NCI-H2196 treated with DMSO at 0.1 percent for 48 hours (cell line): ENCODE data around the gene CTNNA1.

Experiments used
- DNase-seq: peaks from one replicate; lab custom pipeline; 2025; ENCODE audit not compliant: unreplicated experiment; lab: John Stamatoyannopoulos, UW

The CTNNA1 gene

DNA sequence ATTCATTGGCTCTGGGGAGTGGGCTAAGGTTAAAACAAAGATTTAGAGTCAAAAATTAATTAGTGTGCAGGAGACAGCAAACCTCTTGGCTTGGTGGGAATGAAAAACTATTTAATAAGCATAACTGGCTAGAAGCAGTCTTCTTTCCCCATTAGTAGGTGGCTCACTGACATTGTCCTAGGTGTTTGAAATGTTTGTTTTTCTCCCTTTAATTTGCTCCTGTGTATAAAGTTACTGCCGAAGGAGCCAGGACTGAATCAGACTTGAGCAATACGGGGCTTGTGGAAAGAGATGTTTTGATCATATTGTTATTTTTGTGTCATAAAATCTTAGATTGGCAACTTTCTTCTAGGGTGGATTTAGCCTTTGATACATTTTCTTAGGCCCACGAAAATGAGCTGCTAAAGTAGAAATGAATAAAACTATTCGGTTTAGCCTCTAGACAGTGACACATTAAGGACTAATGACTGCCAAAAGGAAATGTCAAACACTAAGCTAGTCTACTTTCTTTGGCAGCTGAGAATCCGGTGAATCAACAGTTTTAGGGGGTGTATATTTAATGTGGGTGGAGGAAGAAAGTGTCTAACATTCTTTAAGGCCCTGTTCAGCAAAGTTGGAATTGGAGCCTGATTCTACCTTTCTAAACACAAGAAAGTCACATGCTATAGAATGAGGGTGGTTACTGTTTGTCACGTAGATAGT is 91.7 kb downstream of the CTNNA1 start:
- no peak for DNase-seq

DNA sequence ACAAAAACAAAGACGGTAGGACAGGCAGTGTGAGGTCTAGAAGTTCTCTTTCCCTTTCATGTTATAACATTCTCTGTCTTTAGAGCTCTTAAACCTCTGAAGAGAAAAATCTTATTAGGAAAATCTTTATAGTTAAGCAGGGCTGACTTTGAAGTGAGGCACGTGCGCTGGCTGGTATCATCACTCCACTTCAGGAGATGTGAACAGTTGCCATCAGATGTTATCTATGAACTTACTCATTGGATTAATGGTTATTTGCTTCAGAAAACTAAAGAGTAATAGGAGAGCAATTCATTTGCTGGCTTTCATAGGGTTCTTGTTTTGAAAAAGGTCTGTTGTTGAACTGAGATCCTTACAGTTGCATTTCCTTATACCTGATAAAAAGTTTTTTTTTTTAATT is 96.2 kb downstream of the CTNNA1 start:
- DNase-seq: no peak

DNA sequence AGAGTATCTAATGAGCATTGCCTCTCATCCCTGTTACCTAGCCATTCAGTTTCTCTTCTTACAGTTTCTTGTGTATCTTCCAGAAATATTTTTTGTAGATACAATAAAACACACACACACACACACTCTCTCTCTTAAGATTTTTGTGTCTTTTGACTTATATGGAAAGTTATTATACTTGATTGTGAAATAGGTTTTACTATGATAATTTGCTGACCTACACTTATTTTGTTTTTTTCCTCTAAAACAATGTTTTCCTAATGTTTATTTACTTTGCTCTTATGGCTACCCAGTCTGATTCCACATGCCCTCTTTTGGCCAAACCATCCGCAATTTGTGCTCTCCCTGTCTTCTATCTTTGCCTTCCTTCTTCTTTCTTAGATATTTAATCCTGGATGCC is 96.7 kb downstream of the CTNNA1 start:
- DNase-seq: no peak

DNA sequence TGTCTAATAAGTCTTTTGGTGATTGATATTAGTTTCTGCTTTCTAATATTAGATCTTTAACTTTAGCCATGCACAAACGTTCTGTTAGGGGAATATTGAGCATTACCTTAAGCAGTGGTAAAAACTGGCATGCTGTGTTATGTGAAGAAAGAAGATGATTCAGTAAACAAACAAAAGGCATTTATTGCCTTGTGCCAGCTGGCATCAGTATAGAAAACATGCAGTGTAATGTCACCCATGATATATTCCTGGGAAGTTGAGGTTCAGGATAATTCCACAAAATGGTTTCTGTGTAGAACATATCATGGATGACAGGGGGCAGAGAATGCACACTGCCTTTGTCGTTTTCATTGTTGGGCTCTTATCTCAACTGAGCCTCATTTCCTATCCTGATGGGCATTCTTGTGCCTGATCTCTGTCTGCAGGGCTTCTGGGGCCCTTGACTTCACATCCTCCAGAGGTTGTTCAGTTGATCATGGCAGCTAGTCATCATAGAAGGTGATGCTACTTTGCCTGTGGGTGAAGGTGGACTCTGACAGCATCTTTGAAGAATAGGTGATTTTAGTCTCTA is 97.7 kb downstream of the CTNNA1 start:
- DNase-seq: no peak

DNA sequence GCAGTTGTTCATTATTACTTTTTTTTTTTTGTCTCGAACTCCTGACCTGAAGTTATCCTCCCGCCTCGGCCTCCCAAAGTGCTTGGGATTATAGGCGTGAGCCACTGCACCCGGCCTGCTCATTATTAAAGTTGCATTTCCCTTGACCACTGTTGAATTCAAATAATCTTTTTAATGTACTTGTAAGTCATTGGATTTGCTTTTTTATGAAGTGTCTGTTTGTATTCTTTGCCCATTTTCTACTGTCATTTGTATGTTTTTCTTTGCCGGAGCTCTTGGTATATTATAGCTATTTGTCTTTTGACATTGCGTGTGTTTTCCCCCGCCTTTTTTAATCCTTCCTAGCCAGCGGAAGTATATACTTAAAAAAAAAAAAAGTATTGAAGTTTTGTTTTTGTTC is 99.9 kb downstream of the CTNNA1 start:
- DNase-seq: no peak

DNA sequence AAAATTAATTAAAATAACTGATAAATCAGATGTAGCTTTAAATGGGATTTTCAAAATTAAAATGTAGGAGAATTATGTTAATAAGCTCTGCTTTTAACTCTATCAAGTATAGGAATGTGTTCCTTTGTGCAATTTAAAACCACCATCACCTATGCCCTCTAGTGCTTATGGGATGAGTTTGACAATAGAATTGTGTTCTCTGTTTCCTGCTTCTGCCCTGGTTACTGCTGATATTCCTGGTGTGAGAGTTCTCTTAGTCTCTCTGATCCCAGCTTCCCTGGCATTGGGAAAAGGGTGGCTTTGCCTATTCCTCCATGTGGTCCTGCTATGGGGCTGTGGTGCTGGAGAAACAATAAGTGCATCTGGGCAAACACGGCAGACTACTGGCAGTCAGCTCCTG is 113.8 kb downstream of the CTNNA1 start:
- no peak for DNase-seq

DNA sequence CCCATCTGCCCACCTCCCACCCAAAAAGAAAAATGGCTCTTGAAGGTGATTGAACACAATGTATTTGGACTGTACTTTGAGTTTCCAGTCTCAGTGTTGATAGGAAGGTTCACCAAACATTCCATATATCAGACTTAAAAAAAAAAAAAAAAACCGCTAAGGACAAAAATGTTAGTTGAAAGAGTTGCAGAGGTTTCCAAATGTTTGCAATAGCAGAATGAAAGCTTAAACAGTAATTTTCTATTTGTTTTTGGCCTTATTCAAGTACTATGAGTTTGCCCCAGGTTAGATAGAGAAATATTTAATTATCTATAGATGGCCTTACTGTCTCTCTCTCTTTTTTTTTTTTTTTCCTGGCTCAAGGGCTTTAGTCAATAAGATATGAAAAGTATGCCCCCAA is 115.8 kb downstream of the CTNNA1 start:
- no peak for DNase-seq

DNA sequence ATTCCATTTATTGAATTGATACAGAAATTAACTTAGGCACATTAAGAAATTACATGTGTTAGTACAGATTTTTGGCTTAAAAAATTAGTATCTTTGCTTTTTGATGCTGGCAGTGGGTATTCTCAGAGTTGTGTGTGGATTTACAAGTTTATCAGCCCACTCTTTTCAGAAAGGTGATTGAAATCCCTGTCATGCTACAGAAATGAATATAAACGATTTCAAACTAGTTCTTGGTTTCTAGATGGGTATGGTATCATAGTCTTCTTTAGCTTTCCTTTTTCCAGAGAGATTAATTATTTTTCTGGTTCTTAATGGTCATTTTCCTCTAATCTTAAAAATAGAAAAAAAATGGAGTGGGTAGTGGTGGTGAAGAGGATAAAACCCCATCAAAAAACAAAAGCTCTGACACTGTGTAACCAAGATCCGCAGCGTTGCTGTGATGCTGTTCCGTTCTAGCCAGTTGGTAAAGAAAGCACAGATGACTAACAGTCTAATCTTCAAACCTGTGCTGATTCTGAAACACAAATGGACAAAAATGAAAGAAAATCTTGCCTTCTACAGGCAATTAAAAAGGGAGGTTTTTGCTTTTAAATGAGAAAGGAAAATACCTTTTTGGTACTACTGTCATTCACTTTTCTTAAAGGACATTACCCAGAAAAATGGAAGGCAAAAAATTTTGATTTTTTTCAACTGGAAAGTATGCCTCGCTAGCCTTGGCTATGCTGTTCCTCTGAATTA is 116.7 kb downstream of the CTNNA1 start:
- no peak for DNase-seq

DNA sequence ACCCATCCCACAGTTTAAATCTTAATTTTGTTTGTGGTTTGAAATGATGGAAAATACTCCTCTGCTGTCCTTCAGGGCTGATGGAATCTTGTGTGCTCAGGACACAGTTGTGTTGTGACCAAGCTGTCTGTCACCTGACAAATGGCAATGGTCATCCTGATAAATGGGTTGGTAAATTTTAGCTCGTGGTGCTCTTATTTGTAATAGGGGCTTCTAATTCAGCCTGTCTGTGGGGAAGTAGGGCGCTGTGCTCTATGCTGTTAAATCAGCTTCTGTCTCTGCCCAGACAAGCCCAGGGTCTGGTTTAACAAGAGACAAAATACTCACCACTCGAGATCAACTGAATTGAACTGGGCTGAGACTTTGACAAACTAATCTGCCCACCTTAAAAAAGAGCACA is 117.4 kb downstream of the CTNNA1 start:
- no peak for DNase-seq

DNA sequence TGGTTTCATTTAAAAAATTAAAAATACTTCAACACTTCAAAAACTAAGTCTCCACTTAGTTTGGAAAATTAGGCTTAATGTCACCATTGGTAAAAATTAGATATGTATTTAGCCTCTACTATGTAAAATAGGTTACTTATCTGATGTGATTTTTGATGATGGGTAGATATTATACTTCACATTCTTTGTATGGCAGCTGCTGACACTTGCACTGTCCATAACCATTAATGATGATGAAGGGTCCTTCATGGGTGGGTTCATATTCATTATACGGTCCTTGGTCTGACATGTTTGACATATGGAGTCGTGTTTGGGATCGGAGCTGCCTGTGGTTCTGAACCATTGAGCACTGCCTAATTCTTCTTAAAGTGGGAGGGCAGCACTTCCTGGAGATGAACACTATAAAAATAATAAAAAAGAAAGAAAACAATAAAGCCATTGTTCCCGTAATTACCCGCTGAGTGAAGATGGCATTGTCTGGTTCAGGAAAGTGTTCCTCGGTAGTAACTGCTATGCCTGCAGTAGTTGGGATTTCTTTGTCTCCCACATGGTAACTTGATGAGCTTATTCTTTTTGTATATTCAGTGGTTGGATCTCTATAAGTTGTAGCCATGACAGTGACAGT is 119.7 kb downstream of the CTNNA1 start:
- DNase-seq: no peak

DNA sequence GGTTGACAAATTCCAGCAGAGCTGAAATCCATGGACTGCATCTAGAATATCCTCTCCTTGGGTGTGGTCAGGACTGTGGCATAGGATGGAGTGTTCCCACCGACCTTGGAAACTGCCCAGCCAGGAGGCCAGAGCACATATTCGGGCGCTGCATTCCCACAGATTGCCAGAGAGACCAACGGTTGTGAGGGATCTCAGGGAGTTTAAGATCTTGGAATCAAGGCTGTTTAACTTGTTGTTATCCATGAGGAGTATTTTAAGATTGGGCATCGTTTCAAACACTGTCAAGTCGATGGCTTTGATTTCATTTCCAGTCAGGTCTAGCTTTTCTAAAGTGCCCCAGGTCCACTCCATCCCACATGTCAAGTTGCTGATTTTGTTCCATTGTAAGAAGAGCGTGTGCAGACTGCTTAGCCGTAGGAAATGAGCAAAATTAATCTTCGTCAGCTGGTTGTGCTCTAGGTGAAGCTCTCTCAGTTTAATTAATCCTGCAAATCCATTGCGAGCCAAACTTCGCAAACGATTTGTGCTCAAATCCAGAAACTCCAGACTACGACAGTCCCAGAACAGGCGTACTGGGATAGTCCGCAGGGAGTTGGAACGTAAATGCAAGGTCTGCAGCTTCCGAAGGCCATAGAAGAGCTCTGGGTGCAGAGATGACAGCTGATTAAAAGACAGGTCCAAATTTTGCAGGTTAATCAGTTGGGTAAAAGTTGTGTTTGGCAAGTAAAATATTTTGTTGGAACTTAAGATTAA is 120.4 kb downstream of the CTNNA1 start:
- DNase-seq: no peak

DNA sequence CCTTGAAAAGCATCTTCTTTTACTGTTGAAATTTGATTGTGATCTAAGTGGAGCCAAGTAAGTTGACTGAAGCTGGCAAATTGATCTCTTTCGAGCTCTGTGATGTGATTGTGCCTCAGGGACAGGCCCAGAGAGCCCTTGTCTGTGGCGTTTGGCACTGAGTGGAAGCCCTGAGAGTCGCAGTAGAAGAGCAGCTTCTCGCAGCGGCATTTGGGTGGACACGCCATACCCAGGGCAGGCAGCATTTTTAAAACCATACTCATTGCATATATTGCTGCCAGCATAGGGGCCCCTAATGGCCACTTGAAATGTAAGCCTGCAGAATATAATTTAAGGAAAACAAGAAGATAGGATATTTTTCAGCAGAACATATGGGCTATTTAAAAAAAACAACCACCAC is 121.0 kb downstream of the CTNNA1 start:
- DNase-seq: no peak

DNA sequence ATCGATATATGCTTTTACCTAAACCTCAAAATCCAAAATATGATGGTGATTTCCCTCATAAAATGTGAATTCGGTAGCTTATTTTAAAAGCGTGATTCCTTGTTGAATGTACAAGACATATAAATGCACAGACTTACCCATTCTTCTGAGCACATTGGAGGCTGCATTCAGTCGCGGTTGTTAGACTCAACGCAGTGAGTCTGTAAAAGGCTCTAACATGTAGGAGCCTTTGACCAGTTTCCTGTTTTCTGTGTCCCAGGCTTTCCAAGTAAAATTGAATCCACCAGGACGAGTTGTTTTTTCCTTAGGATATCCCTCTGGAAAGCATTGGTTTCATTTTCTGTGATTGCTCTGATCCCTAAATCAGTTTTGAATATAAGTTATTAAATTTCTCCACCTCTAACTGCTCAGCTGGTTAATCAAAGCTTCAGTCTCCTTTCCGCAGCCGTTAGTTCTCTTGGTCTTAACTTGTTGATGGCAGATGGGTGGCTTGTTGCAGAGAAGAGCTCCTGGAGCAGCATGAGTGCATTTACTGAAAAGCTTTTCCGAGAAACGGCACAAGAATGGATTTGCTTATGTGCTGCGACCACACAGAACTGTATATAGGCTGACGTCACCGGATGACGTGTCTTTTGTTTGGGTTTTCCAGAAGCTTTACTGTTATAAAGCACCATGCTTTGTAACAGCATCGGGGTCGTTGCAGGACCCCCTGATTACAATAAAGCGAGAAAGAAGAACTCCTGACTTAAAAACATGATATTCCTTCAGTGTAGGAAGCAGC is 121.7 kb downstream of the CTNNA1 start, which contains the start of gene LRRTM2:
TSS of gene LRRTM2 (minus strand) at position 565 of the 781 bp plus-strand sequence. CDS start at position 141, 424 bp downstream.
- no peak for DNase-seq

DNA sequence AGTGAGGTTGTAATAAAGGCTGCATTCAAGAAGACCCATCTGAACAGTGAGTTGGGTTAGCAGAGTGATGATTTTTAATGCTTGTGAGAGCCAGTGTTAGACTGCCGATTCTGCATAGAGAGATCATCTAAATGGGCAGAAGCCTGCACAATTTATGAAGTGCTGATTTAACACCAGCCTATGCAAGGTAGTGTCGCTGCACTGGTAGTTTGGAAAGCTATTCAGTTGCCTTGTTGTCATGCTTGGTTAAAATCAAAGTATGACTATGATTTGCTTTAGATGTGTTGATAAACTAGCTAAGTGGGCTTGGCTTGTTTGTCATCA is 122.3 kb downstream of the CTNNA1 start:
- DNase-seq: no peak

DNA sequence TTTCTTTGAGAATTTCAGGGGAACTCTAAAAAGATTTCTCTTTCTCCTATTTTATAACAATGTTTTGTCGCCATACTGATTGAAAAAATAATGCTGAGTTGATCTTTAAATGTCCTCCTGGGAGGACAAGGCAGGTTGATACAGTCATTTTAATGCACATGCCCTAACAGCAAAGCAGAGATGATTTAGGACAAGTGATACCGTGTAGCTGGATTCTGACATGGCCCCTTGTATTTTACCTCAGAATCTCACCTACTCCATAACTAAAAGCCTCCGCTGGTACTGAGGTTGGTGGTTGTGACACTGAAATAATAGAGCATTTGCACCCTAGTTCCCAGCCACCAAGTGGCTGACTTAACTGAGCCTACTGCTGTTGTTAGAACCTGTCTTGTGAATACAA is 122.7 kb downstream of the CTNNA1 start:
- no peak for DNase-seq

DNA sequence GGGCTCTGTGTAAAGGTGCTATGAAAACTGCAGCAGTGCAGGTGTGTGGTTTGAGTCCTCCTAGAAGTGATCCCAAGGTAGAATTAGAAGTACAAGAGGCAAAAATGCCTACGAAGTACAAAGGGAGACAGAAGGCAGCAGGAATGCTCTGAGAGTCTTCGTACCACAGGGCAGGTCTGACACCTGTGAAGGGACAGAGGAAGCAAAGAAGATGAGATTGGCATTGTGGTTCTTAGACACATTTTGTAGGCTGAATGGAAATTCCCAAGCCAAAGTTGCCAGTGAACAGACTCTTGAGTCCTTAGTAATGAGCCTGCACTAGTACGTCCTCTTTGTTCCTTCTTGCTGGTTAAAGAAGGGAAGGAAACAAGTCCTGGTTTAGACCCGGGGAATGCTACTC is 123.6 kb downstream of the CTNNA1 start:
- DNase-seq: no peak

DNA sequence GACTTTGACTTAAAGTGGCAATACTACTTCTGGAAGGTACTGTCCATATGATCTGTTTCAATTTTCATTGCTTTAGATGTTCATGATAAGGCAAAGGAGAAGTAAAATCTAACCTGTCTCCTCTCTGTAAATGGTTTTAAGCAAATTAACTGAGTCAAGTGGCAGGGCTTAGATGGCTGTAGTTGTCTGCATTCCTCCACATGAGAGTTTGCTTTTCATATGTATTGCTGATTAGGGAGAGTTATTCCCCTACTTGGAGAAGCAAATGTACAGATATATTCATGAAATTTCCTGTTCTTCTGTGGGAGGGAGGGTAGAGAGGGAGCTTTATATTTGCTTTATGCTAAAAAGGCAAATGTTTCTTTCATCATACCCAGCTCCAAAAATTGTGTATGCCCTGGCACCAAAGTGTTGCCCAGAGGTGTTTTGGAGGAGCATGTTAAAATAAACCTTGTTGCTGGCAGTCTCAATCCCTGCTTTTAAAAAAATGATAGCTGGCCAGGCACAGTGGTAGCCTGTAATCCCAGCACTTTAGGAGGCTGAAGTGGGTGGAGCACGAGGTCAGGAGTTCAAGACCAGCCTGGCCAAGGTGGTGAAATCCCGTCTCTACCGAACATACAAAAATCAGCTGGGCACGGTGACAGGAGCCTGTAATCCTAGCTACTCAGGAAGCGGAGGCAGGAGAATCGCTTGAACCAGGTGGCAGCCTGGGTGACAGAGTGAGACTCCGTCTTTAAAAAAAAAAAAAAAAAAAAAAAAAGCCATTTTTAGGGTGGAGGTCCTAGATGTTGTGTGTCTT is 125.4 kb downstream of the CTNNA1 start:
- no peak for DNase-seq

DNA sequence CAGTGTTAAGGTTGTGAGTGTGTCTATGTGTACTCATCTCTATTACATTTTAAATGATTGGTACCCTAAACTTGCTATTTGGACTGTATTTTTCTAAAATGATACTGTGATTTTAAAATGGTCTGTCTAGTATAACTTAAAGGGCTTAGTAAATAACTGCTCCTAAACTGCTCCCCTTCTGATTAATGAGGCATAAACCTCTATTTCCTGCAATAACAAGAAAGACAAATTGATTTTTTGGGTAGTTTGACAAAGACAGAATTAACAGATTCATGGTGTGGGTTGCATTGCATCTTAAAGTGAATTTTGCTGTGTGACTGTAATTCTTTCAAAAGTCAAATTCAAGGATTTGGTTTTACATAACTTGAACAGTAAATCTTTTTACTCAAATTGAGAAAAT is 130.0 kb downstream of the CTNNA1 start:
- DNase-seq: no peak

DNA sequence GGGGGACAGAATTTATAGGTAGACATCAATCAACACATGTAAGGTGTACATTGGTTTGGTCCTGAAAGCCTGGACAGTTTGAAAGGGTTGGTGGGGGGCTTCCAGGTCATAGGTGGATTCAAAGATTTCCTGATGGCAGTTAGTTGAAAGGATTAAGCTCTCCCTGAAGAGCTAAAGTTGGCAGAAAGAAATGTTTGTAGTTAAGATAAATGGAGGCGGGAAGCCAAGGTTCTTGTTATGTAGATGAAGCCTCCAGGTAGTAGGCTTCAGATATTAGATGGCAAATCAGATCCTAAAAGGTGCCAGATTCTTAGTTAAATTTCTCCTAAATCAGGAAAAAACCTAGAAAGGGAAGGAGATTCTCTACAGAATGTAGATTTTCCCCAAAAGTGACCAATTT is 130.9 kb downstream of the CTNNA1 start:
- DNase-seq: no peak

DNA sequence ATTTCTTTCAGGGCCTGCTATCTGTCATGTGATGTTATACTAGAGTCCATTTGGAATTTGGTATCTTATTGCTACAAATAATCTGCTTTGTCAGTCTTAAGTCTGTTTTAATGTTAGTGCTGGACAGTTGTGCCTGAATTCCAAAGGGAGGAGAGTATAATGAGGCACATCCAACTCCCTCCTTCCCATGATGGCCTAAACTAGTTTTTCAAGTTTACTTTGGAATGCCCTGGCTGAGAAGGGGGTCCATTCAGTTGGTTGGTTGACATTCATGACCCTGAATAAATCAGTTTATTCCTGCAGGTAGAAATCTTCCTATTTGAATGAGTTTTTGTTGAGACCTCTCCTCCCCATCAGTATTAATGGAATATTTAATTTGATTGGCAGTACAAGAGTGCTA is 131.3 kb downstream of the CTNNA1 start:
- DNase-seq: no peak
